Muscle layer of colon (tissue), 2 donors: Measurements from ENCODE around the gene NHLRC1.
"Not testable (repeated sequence)": the region's sequence is repeated elsewhere in the genome, so short reads cannot be mapped to it uniquely, and the experiment has no call there.

Experiments
- H3K27ac ChIP-seq: one replicate; pipeline ENCODE4 v1.7.0; 2013; ENCODE audit warnings: low read depth, mild to moderate bottlenecking, low read length, moderate library complexity
- H3K27me3 ChIP-seq, 2 donors: one replicate each; pipeline ENCODE4 v1.7.0; 2013; ENCODE audit warnings: low read length in 2 of 2, mild to moderate bottlenecking in 2 of 2; ENCODE audit not compliant: insufficient read depth in 2 of 2, control insufficient read depth in 1 of 2
- H3K36me3 ChIP-seq: one replicate; pipeline ENCODE4 v1.7.0; 2013; ENCODE audit warnings: mild to moderate bottlenecking, low read length; ENCODE audit not compliant: insufficient read depth
- H3K4me1 ChIP-seq: one replicate; pipeline ENCODE4 v1.7.0; 2013; ENCODE audit warnings: mild to moderate bottlenecking, low read length; ENCODE audit not compliant: insufficient read depth
- H3K4me3 ChIP-seq, 2 donors: one replicate each; pipeline ENCODE4 v1.7.0; 2013; ENCODE audit warnings: low read length in 2 of 2, low read depth in 1 of 2, mild to moderate bottlenecking in 1 of 2, moderate library complexity in 1 of 2
- H3K9ac ChIP-seq: one replicate; pipeline ENCODE4 v1.7.0; 2013; ENCODE audit warnings: low read length
- H3K9me3 ChIP-seq: one replicate; pipeline ENCODE4 v1.7.0; 2013; ENCODE audit warnings: mild to moderate bottlenecking, low read length
- donor health status: abdominal sarcoma.
- donor health status: Adenocarcinoma of cecum.

The NHLRC1 gene

GRCh38 chr6:18154507-18155149, 32.2 kb upstream of the NHLRC1 start, which contains the start of gene TPMT:
TPMT (minus strand) TSS chr6:18155077; CDS start chr6:18149127, 5,950 bp downstream.
- H3K4me1 ChIP-seq = peaks cover 12% of the 10 kb centered on the region
- H3K9me3 ChIP-seq = no peaks in the 10 kb centered on the region
- H3K27ac ChIP-seq = peak within 1 kb of the TSS; percentile 92
- peak within 1 kb of the TSS; percentile 84 for H3K9ac ChIP-seq
- no peaks in the 10 kb centered on the region for H3K27me3 ChIP-seq
- peak within 1 kb of the TSS; percentile 82 to 96 for H3K4me3 ChIP-seq
- no peaks in the 10 kb centered on the region for H3K36me3 ChIP-seq

DNA sequence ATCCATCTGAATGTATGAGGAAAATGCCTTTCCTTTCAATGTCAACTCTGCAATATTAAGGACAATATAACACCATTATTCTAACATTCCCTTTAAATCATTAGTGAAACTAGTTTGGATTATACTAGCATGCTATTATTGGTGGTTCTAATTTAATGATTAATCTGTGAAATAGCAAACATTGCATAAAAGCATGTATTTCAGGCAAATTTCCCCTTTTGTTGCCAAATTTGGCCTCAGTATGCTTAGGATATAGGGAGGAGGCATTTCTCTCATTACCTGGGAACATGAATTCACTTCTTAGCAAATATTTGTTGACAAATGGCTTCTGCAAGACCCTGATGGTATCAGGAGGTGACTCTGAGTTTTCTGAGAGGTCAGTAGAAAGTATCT, 30.8 kb upstream of the NHLRC1 start:
- peaks cover 12% of the 10 kb centered on the region for H3K4me1 ChIP-seq
- no peaks in the 10 kb centered on the region for H3K9me3 ChIP-seq
- H3K27me3 ChIP-seq = no peaks in the 10 kb centered on the region
- H3K4me3 ChIP-seq = no peak overlapping the region
- H3K27ac ChIP-seq = no peak overlapping the region
- no peak overlapping the region for H3K9ac ChIP-seq
- H3K36me3 ChIP-seq = no peaks in the 10 kb centered on the region

DNA sequence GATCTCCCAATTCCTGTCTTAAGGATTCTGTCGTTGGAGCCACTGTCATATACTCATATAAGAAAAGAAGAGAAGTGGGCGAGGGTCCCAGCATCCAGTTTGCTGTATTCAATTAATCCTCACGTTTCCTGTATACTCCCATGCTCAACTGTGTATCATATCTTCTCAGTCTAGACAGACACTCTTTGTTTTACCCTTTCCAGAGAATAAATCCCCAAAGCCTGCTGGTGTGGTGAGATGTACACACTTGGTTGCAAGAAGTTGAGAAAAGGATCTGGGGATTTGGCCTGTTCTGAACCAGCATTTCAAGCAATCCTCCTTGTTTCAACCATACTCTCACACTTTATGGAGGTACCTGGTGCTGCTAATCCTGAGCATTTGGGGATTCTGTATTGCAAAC, 29.3 kb upstream of the NHLRC1 start:
- Histone ChIP-seq H3K9ac (no peak overlapping the region), H3K4me1 (peaks cover 12% of the 10 kb centered on the region), H3K27ac (no peak overlapping the region), H3K36me3 (peaks cover 7% of the 10 kb centered on the region), H3K27me3 (no peaks in the 10 kb centered on the region), H3K9me3 (no peaks in the 10 kb centered on the region), H3K4me3 (no peak overlapping the region)

- peaks cover 12% of the 10 kb centered on the region for H3K4me1 ChIP-seq
- not testable (repeated sequence) for H3K9ac ChIP-seq, H3K36me3 ChIP-seq, H3K9me3 ChIP-seq, H3K4me3 ChIP-seq, H3K27me3 ChIP-seq, H3K27ac ChIP-seq
Measured at GRCh38 chr6:18151391-18151790, 28.9 kb upstream of the NHLRC1 start.

DNA sequence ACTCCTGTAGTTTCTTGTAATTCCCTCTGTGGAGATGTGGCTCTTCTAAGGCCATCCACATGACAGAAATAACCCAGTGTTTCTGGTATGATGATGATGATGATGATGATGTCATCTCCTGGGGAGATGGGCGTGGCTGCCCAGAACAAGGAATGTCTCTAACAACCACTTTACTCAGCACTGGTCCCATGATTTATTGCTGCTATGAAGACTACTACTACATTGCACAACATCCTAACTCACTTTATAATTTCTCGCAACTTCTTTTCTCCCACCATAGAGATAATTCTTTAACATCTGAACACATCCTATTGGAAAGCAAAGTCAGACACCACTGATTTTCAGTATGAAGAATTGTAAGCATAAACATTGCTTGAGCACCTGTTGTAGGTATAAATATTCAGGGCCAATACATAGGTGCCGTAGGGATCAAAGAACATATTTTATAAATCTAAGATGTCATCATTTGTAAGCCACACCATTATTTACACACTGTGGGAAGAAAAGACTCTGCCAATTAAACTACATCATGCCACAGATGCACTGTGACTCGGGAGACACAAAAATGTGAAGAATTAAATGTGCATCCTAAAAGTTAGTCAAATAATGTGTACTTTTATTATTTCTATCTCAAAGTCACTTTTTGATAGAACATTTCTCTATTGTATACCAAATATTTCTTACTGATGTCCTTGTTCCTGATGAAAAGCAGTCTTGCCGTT, 26.0 kb upstream of the NHLRC1 start:
- peaks cover 3% of the 10 kb centered on the region for H3K4me1 ChIP-seq
- no peaks in the 10 kb centered on the region for H3K9me3 ChIP-seq
- H3K4me3 ChIP-seq = no peak overlapping the region
- H3K9ac ChIP-seq = no peak overlapping the region
- H3K36me3 ChIP-seq = peaks cover 7% of the 10 kb centered on the region
- H3K27ac ChIP-seq = no peak overlapping the region
- no peaks in the 10 kb centered on the region for H3K27me3 ChIP-seq

DNA sequence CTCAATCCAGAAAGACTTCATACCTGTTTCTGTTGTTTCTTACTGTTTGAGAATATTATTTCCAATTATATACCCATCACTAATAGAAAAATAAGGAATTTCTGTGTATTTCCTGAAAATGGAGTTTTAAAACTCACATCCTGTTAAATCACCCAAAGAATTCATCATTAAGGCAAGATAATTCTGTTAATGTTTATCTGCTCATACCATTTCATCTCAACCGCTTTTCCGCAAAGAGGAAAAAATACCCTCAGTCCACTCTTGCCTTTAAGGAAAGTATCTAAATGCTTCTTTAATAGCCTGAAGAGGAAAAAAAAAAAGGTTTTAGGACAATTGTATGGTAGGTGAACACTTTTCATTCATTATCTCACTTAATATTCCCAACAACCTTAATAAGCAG, 25.1 kb upstream of the NHLRC1 start:
- Histone ChIP-seq H3K27ac (no peak overlapping the region), H3K36me3 (peaks cover 14% of the 10 kb centered on the region), H3K4me1 (no peaks in the 10 kb centered on the region)

GRCh38 chr6:18147160-18147559, 24.7 kb upstream of the NHLRC1 start:
- Histone ChIP-seq H3K4me1 (no peaks in the 10 kb centered on the region), H3K9ac (no peak overlapping the region), H3K27ac (no peak overlapping the region), H3K9me3 (no peaks in the 10 kb centered on the region), H3K36me3 (peaks cover 18% of the 10 kb centered on the region), H3K27me3 (no peaks in the 10 kb centered on the region), H3K4me3 (no peak overlapping the region)

More for the DNA sequence above, 25.1 kb upstream of the NHLRC1 start:
- Histone ChIP-seq H3K9ac (no peak overlapping the region), H3K4me3 (no peak overlapping the region), H3K27me3 (no peaks in the 10 kb centered on the region), H3K9me3 (no peaks in the 10 kb centered on the region)

DNA sequence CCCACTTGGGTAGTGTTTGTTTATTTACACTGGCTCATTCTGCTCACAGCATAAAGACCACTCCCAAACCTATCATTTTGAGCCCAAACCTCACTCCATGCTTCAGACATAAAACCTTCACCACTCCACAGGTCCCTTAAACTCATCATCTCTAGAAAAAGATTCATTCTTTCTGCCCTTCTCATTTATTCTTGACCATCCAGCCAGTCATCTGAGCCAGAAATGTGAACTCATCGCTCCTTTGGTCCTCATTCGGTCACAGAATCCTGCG, 20.0 kb upstream of the NHLRC1 start:
- H3K4me3 ChIP-seq = no peak overlapping the region
- H3K27me3 ChIP-seq = no peaks in the 10 kb centered on the region
- H3K9ac ChIP-seq = no peak overlapping the region
- H3K27ac ChIP-seq = no peak overlapping the region
- H3K36me3 ChIP-seq = peaks cover 36% of the 10 kb centered on the region
- no peaks in the 10 kb centered on the region for H3K4me1 ChIP-seq
- H3K9me3 ChIP-seq = no peaks in the 10 kb centered on the region

GRCh38 chr6:18141805-18142590, 19.5 kb upstream of the NHLRC1 start:
- Histone ChIP-seq H3K27ac (no peak overlapping the region), H3K27me3 (no peaks in the 10 kb centered on the region), H3K9ac (no peak overlapping the region), H3K9me3 (no peaks in the 10 kb centered on the region), H3K4me3 (no peak overlapping the region), H3K4me1 (no peaks in the 10 kb centered on the region), H3K36me3 (peaks cover 32% of the 10 kb centered on the region)

- H3K36me3 ChIP-seq = peaks cover 34% of the 10 kb centered on the region
Measured at GRCh38 chr6:18139935-18140621, 17.6 kb upstream of the NHLRC1 start.

DNA sequence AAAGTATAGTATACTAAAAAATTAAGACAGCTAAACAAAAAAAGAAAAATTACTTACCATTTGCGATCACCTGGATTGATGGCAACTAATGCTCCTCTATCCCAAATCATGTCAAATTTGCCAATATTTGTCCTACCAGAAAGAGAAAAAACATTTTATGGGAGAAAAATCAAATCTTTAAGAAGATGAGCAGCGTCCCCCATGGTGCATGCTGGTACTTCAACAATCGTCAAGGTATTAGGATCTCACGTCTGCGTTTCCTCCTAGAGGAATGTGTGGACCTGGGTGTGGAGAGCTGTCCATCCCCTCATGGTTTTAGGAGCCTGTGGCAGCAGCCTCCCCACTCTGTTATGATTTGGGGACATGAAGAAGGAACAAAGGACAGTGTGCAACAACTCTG, 16.4 kb upstream of the NHLRC1 start:
- H3K27me3 ChIP-seq = no peaks in the 10 kb centered on the region
- H3K9ac ChIP-seq = no peak overlapping the region
- H3K4me3 ChIP-seq = no peak overlapping the region
- no peaks in the 10 kb centered on the region for H3K9me3 ChIP-seq
- H3K27ac ChIP-seq = no peak overlapping the region
- no peaks in the 10 kb centered on the region for H3K4me1 ChIP-seq
- H3K36me3 ChIP-seq = peaks cover 44% of the 10 kb centered on the region

More at GRCh38 chr6:18139935-18140621, 17.6 kb upstream of the NHLRC1 start:
- Histone ChIP-seq H3K27ac (no peak overlapping the region), H3K9me3 (no peaks in the 10 kb centered on the region), H3K4me1 (no peaks in the 10 kb centered on the region), H3K4me3 (no peak overlapping the region), H3K27me3 (no peaks in the 10 kb centered on the region), H3K9ac (no peak overlapping the region)
